WTC11 (cell line): ENCODE measurements around the gene USP10. TPM values are rescaled to one million over a fixed set of nuclear protein-coding genes. Genes with fewer than 3 reads are reported as not detected.

Source experiments
- ATAC-seq: fragments of 200-7000 bp; cut with Tn5 transposase; 2 replicates; pipeline ENCODE4 v1.10.0; 2021; ENCODE audit warnings: mild to moderate bottlenecking, moderate library complexity
- CTCF ChIA-PET: fragments of 300-600 bp; sonication (Branson Sonifier 250); formaldehyde crosslinking; loops from one replicate; lab custom pipeline; 2021; ENCODE audit warnings: antibody characterized with exemption; lab: Charles Lee
- POLR2A ChIA-PET: fragments of 350-600 bp; sonication (Branson Sonifier 250); formaldehyde crosslinking; loops from one replicate; lab custom pipeline; 2021; ENCODE audit warnings: antibody characterized with exemption; lab: Charles Lee
- DNase-seq: peaks from one replicate; pipeline ENCODE4 v3.0.0; 2021; ENCODE audit warnings: low spot score
- H3K27ac Mint-ChIP-seq: 2 replicates; pipeline ENCODE4 v1.8.0; 2021; ENCODE audit warnings: mixed read lengths
- H3K27me3 Mint-ChIP-seq: 2 replicates; pipeline ENCODE4 v1.8.0; 2021; ENCODE audit warnings: low read depth, mild to moderate bottlenecking, moderate library complexity, mixed read lengths
- H3K36me3 Mint-ChIP-seq: 2 replicates; pipeline ENCODE4 v1.8.0; 2021; ENCODE audit warnings: mixed read lengths
- H3K4me1 Mint-ChIP-seq: 2 replicates; pipeline ENCODE4 v1.8.0; 2022; ENCODE audit warnings: mixed read lengths
- H3K4me3 Mint-ChIP-seq: 2 replicates; pipeline ENCODE4 v1.8.0; 2021; ENCODE audit warnings: mild to moderate bottlenecking, moderate library complexity, mixed read lengths
- H3K9me3 Mint-ChIP-seq: 2 replicates; pipeline ENCODE4 v1.8.0; 2021; ENCODE audit warnings: mixed read lengths
- ATF1 ChIP-seq: sonication (generic); formaldehyde crosslinking; IDR thresholded peaks from 2 replicates; pipeline ENCODE4 v1.8.1; 2023; ENCODE audit warnings: mild to moderate bottlenecking, moderate library complexity, missing genetic modification reagents
- CREB1 ChIP-seq: sonication (generic); formaldehyde crosslinking; IDR thresholded peaks from 2 replicates; pipeline ENCODE4 v1.8.0; 2023; ENCODE audit warnings: mild to moderate bottlenecking, missing genetic modification reagents
- ESRRA ChIP-seq: sonication (generic); formaldehyde crosslinking; IDR thresholded peaks from 2 replicates; pipeline ENCODE4 v1.8.1; 2022; ENCODE audit warnings: mild to moderate bottlenecking, missing genetic modification reagents, borderline replicate concordance
- MYBL2 ChIP-seq: sonication (generic); formaldehyde crosslinking; IDR thresholded peaks from 2 replicates; pipeline ENCODE4 v1.8.1; 2023; ENCODE audit warnings: mild to moderate bottlenecking, moderate library complexity, missing genetic modification reagents
- SMAD4 ChIP-seq: sonication (generic); formaldehyde crosslinking; IDR thresholded peaks from 2 replicates; pipeline ENCODE4 v1.8.0; 2022; ENCODE audit warnings: mild to moderate bottlenecking, missing genetic modification reagents
- ZNF317 ChIP-seq: sonication (generic); formaldehyde crosslinking; IDR thresholded peaks from 2 replicates; pipeline ENCODE4 v1.8.1; 2023; ENCODE audit warnings: low read depth, mild to moderate bottlenecking, moderate library complexity, missing genetic modification reagents, borderline replicate concordance
- ZNF423 ChIP-seq: fragments of 250-450 bp; sonication (Bioruptor Pico); IDR thresholded peaks from 2 replicates; pipeline ENCODE4 v2.1.2; 2022; ENCODE audit warnings: mild to moderate bottlenecking, moderate library complexity
- total RNA-seq: library from RNA; stranded (reverse); gene quantifications from 3 replicates; pipeline ENCODE4 v1.2.3, GENCODE V29; 2021
- TF ChIP-seq, protein P1 (sequence below): sonication (generic); formaldehyde crosslinking; IDR thresholded peaks from 2 replicates; pipeline ENCODE4 v1.8.1; 2022; ENCODE audit warnings: low read depth, missing genetic modification reagents, borderline replicate concordance
- TF ChIP-seq, protein P2 (sequence below): sonication (generic); formaldehyde crosslinking; IDR thresholded peaks from 2 replicates; pipeline ENCODE4 v1.8.1; 2023; ENCODE audit warnings: mild to moderate bottlenecking, missing genetic modification reagents
- TF ChIP-seq, protein P3 (sequence below): sonication (generic); formaldehyde crosslinking; IDR thresholded peaks from 2 replicates; pipeline ENCODE4 v1.8.0; 2023; ENCODE audit warnings: mild to moderate bottlenecking, missing genetic modification reagents
- TF ChIP-seq, protein P4 (sequence below): sonication (generic); formaldehyde crosslinking; IDR thresholded peaks from 2 replicates; pipeline ENCODE4 v1.8.1; 2022; ENCODE audit warnings: mild to moderate bottlenecking, moderate library complexity, missing genetic modification reagents
- TF ChIP-seq, protein P5 (sequence below): sonication (generic); formaldehyde crosslinking; IDR thresholded peaks from 2 replicates; pipeline ENCODE4 v1.8.1; 2022; ENCODE audit warnings: mild to moderate bottlenecking, missing genetic modification reagents, moderate library complexity, borderline replicate concordance

The USP10 gene
- total RNA-seq, 1 experiment from 2014 or later = 138 TPM

DNA sequence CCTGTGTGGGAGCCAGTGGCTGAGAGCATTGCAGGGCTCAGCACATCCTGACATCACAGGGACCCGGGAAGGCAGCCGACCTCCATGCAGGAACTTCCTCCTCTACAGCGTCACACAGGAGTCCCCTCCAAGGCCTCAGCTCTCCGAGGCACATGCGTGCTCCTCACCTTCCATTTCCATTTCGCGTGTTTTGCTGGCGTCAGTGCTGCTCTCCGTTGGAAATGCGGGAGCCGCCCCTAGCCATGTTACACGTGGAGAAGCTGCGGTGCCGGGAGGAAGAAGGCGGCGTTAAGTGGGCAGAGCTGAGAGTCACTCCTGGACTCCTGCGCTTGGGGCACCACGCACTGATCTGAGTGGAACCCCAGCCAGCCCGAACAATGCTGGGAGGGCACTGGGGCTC is 94.8 kb downstream of the USP10 start:
- no peak for DNase-seq
- CTCF ChIA-PET = interaction anchor here (0.8 kb wide), 1 partner anchor 68 kb away, joined by 3 read pairs; no protein-coding TSS in a partner anchor
- H3K9me3 Mint-ChIP-seq = 0 out of 2 replicates have a peak, but pooled peaks cover 3% of the 10 kb centered on the region
- peaks cover 4% of the 10 kb centered on the region; the same call in 1 of the 2 replicates for H3K4me1 Mint-ChIP-seq
- no peaks in the 10 kb centered on the region for H3K27me3 Mint-ChIP-seq
- H3K27ac Mint-ChIP-seq = no peak overlapping the region
- TF ChIP-seq ZNF423 (CRISPR knock-in tag) (no peak), ATF1 (CRISPR knock-in tag) (no peak), MYBL2 (CRISPR knock-in tag) (no peak), CREB1 (no peak), SMAD4 (CRISPR knock-in tag) (no peak), ESRRA (CRISPR knock-in tag) (no peak)
- TF ChIP-seq, protein P1, sequence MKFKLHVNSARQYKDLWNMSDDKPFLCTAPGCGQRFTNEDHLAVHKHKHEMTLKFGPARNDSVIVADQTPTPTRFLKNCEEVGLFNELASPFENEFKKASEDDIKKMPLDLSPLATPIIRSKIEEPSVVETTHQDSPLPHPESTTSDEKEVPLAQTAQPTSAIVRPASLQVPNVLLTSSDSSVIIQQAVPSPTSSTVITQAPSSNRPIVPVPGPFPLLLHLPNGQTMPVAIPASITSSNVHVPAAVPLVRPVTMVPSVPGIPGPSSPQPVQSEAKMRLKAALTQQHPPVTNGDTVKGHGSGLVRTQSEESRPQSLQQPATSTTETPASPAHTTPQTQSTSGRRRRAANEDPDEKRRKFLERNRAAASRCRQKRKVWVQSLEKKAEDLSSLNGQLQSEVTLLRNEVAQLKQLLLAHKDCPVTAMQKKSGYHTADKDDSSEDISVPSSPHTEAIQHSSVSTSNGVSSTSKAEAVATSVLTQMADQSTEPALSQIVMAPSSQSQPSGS (CRISPR knock-in tag) = no peak
- TF ChIP-seq, protein P2, sequence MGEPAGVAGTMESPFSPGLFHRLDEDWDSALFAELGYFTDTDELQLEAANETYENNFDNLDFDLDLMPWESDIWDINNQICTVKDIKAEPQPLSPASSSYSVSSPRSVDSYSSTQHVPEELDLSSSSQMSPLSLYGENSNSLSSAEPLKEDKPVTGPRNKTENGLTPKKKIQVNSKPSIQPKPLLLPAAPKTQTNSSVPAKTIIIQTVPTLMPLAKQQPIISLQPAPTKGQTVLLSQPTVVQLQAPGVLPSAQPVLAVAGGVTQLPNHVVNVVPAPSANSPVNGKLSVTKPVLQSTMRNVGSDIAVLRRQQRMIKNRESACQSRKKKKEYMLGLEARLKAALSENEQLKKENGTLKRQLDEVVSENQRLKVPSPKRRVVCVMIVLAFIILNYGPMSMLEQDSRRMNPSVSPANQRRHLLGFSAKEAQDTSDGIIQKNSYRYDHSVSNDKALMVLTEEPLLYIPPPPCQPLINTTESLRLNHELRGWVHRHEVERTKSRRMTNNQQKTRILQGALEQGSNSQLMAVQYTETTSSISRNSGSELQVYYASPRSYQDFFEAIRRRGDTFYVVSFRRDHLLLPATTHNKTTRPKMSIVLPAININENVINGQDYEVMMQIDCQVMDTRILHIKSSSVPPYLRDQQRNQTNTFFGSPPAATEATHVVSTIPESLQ = no peak
- TF ChIP-seq, protein P3, sequence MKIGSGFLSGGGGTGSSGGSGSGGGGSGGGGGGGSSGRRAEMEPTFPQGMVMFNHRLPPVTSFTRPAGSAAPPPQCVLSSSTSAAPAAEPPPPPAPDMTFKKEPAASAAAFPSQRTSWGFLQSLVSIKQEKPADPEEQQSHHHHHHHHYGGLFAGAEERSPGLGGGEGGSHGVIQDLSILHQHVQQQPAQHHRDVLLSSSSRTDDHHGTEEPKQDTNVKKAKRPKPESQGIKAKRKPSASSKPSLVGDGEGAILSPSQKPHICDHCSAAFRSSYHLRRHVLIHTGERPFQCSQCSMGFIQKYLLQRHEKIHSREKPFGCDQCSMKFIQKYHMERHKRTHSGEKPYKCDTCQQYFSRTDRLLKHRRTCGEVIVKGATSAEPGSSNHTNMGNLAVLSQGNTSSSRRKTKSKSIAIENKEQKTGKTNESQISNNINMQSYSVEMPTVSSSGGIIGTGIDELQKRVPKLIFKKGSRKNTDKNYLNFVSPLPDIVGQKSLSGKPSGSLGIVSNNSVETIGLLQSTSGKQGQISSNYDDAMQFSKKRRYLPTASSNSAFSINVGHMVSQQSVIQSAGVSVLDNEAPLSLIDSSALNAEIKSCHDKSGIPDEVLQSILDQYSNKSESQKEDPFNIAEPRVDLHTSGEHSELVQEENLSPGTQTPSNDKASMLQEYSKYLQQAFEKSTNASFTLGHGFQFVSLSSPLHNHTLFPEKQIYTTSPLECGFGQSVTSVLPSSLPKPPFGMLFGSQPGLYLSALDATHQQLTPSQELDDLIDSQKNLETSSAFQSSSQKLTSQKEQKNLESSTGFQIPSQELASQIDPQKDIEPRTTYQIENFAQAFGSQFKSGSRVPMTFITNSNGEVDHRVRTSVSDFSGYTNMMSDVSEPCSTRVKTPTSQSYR (CRISPR knock-in tag) = no peak
- ATAC-seq = no peak
- H3K4me3 Mint-ChIP-seq = no peak overlapping the region
- no peaks in the 10 kb centered on the region for H3K36me3 Mint-ChIP-seq
- POLR2A ChIA-PET = no interaction called here

DNA sequence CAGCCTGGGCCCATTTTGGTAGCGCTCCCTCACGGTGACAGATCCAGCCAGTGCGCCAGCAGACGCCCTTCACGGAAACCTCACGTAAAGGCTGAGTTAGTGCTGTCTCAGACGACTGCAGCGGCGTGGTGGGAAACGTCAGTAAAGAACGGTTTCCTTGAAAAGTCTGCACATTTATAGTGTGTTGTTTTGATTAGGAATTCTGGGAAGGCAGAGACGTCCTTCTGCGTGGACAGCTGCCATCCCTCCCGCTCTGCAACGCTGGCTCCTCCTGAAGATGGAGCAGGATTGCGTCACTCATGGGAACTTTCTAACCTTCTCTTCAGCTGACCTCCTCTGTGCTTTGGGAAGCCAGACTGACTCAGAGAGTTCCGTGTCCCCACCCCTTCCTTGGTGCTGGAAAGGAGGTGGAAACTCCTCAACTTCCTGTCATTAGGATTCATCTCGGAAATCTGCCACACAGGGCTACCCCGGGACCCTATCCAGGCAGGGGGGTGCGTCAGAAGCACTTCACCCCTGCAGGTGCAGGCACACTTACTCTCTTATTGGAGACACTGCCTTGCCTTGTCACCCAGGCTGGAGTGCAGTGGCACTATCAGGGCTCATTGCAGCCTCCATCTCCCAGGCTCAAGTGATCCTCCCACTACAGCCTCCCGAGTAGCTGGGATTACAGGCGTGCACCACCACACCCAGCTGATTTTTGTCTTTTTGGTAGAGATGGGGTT is 95.7 kb downstream of the USP10 start:
- DNase-seq = no peak
- CTCF ChIA-PET = no interaction called here
- no peaks in the 10 kb centered on the region for H3K36me3 Mint-ChIP-seq
- no peak overlapping the region for H3K27ac Mint-ChIP-seq
- POLR2A ChIA-PET = no interaction called here
- peaks cover 4% of the 10 kb centered on the region; the same call in 1 of the 2 replicates for H3K4me1 Mint-ChIP-seq
- TF ChIP-seq, protein P4, sequence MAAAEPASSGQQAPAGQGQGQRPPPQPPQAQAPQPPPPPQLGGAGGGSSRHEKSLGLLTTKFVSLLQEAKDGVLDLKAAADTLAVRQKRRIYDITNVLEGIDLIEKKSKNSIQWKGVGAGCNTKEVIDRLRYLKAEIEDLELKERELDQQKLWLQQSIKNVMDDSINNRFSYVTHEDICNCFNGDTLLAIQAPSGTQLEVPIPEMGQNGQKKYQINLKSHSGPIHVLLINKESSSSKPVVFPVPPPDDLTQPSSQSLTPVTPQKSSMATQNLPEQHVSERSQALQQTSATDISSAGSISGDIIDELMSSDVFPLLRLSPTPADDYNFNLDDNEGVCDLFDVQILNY (CRISPR knock-in tag) = no peak
- TF ChIP-seq, protein P5, sequence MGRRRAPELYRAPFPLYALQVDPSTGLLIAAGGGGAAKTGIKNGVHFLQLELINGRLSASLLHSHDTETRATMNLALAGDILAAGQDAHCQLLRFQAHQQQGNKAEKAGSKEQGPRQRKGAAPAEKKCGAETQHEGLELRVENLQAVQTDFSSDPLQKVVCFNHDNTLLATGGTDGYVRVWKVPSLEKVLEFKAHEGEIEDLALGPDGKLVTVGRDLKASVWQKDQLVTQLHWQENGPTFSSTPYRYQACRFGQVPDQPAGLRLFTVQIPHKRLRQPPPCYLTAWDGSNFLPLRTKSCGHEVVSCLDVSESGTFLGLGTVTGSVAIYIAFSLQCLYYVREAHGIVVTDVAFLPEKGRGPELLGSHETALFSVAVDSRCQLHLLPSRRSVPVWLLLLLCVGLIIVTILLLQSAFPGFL (CRISPR knock-in tag) = no peak
- TF ChIP-seq ZNF317 = no peak
- H3K9me3 Mint-ChIP-seq = peaks cover 5% of the 10 kb centered on the region; the same call in 1 of the 2 replicates
- no peak overlapping the region for H3K4me3 Mint-ChIP-seq
- ATAC-seq = no peak; the same call in 1 of the 2 replicates
- H3K27me3 Mint-ChIP-seq = no peaks in the 10 kb centered on the region
